Mesenchymal stem cell (in vitro differentiated cells and primary cell): Measurements from ENCODE around the gene TOR4A.

Experiments used
- DNase-seq: peaks from one replicate; pipeline ENCODE4 v3.0.0-alpha.2; 2013
- H2AFZ ChIP-seq: one replicate; pipeline ENCODE4 v1.6.1; 2013; ENCODE audit warnings: low read depth, mild to moderate bottlenecking, control low read depth, inconsistent platforms, low read length, moderate library complexity
- H2AK5ac ChIP-seq: 2 replicates; pipeline ENCODE4 v1.6.1; 2013; ENCODE audit warnings: low read length, moderate library complexity, mild to moderate bottlenecking, inconsistent platforms; ENCODE audit not compliant: severe bottlenecking
- H2BK120ac ChIP-seq: one replicate; pipeline ENCODE4 v1.6.1; 2013; ENCODE audit warnings: low read depth, mild to moderate bottlenecking, inconsistent platforms, low read length, moderate library complexity
- H2BK12ac ChIP-seq, 2 experiments: one replicate each; pipeline ENCODE4 v1.6.1; 2013; ENCODE audit warnings: inconsistent platforms in 2 of 2, low read length in 2 of 2, mild to moderate bottlenecking in 2 of 2, moderate library complexity in 2 of 2, control low read depth in 1 of 2
- H2BK15ac ChIP-seq: one replicate; pipeline ENCODE4 v1.6.1; 2013; ENCODE audit warnings: mild to moderate bottlenecking, low read depth, inconsistent platforms; ENCODE audit not compliant: poor library complexity, severe bottlenecking
- H2BK5ac ChIP-seq: 2 replicates; pipeline ENCODE4 v1.6.1; 2013; ENCODE audit warnings: low read depth, mild to moderate bottlenecking, low read length, control low read depth, inconsistent platforms; ENCODE audit not compliant: poor library complexity, severe bottlenecking
- H3K14ac ChIP-seq, 2 experiments: one replicate each; pipeline ENCODE4 v1.6.1; 2013; ENCODE audit warnings: inconsistent platforms in 2 of 2, low read length in 2 of 2, control low read depth in 1 of 2, mild to moderate bottlenecking in 1 of 2, moderate library complexity in 1 of 2
- H3K18ac ChIP-seq, 2 experiments: one replicate each; pipeline ENCODE4 v1.6.1; 2013; ENCODE audit warnings: inconsistent platforms in 2 of 2, low read length in 2 of 2, control low read depth in 1 of 2, low read depth in 1 of 2, mild to moderate bottlenecking in 1 of 2
- H3K23ac ChIP-seq, 2 experiments: one replicate each; pipeline ENCODE4 v1.6.1; 2013; ENCODE audit warnings: inconsistent platforms in 2 of 2, low read length in 2 of 2, mild to moderate bottlenecking in 2 of 2, moderate library complexity in 2 of 2, control low read depth in 1 of 2
- H3K27ac ChIP-seq: 2 replicates; pipeline ENCODE4 v1.5.1; 2013; ENCODE audit warnings: mild to moderate bottlenecking, moderate library complexity, low read length, control low read depth, inconsistent platforms; ENCODE audit not compliant: poor library complexity, severe bottlenecking
- H3K27me3 ChIP-seq, 2 experiments: 2 replicates each; pipeline versions ENCODE4 v1.6.1 to v1.7.0; 2013; ENCODE audit warnings: low read length in 2 of 2, mild to moderate bottlenecking in 2 of 2, moderate library complexity in 2 of 2, control low read depth in 1 of 2, inconsistent platforms in 1 of 2; ENCODE audit not compliant: control insufficient read depth in 1 of 2, insufficient read depth in 1 of 2
- H3K36me3 ChIP-seq, 2 experiments: 2 replicates each; pipeline versions ENCODE4 v1.6.1 to v1.7.0; 2013; ENCODE audit warnings: low read length in 2 of 2, control low read depth in 1 of 2, inconsistent platforms in 1 of 2, low read depth in 1 of 2, mild to moderate bottlenecking in 1 of 2; ENCODE audit not compliant: insufficient read depth in 2 of 2, control insufficient read depth in 1 of 2
- H3K4ac ChIP-seq, 2 experiments: one replicate each; pipeline ENCODE4 v1.6.1; 2013; ENCODE audit warnings: inconsistent platforms in 2 of 2, low read length in 2 of 2, mild to moderate bottlenecking in 2 of 2, moderate library complexity in 2 of 2, control low read depth in 1 of 2, low read depth in 1 of 2
- H3K4me1 ChIP-seq: 2 replicates; pipeline ENCODE4 v1.6.1; 2013; ENCODE audit warnings: low read depth, low read length, control low read depth; ENCODE audit not compliant: control insufficient read depth, insufficient read depth
- H3K4me2 ChIP-seq: 2 replicates; pipeline ENCODE4 v1.6.1; 2013; ENCODE audit warnings: low read length, mild to moderate bottlenecking, inconsistent platforms; ENCODE audit not compliant: poor library complexity, severe bottlenecking
- H3K4me3 ChIP-seq, 2 experiments: 2 replicates each; pipeline versions ENCODE4 v1.5.1 to v1.7.0; 2013; ENCODE audit warnings: low read length in 2 of 2, mild to moderate bottlenecking in 2 of 2, control low read depth in 1 of 2, low read depth in 1 of 2; ENCODE audit not compliant: insufficient read depth in 1 of 2
- H3K79me1 ChIP-seq: replicated peaks from 2 replicates; pipeline ENCODE4 v1.6.1; 2013; ENCODE audit warnings: mild to moderate bottlenecking, control low read depth, low read length, inconsistent platforms; ENCODE audit not compliant: poor library complexity, severe bottlenecking
- H3K9ac ChIP-seq: 2 replicates; pipeline ENCODE4 v1.7.0; 2013; ENCODE audit warnings: mild to moderate bottlenecking, low read length, moderate library complexity
- H3K9me3 ChIP-seq: 2 replicates; pipeline ENCODE4 v1.7.0; 2013; ENCODE audit warnings: mild to moderate bottlenecking, low read length; ENCODE audit not compliant: control insufficient read depth
- H4K8ac ChIP-seq: one replicate; pipeline ENCODE4 v1.6.1; 2013; ENCODE audit warnings: inconsistent platforms, mild to moderate bottlenecking, low read length, moderate library complexity
- H4K91ac ChIP-seq: one replicate; pipeline ENCODE4 v1.6.1; 2013; ENCODE audit warnings: mild to moderate bottlenecking, low read length, inconsistent platforms
- WGBS: methylation state at CpG from one replicate; pipeline ENCODE4 v1.1.7; 2013; ENCODE audit warnings: mixed read lengths; 5-methylcytosine and 5-hydroxymethylcytosine counted together

TOR4A gene

DNA sequence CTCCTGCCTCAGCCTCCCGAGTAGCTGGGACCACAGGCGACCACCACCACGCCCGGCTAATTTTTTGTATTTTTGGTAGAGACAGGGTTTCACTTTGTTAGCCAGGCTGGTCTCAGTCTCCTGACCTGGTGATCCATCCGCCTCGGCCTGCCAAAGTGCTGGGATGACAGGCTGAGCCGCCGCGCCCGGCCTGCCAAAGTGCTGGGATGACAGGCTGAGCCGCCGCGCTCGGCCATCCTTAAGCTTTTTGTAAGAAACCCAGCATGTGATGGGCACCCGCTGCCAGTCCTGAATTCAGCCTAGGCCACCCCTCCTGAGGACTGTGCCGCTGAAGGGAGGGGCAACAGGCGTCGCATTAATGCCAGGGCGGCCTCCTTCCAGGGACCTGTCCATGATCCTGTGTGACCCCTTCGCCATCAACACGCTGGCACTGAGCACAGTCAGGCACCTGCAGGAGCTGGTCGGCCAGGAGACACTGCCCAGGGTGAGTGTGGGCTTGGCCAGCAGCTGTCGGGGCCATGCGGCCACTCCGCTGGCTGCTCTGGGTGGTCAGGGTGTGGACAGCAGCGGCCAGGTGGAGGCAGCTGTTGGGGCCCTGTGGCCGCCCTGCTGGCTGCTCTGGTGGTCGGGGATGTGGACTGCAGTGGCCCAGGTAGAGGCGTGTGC lies 11.9 kb upstream of the TOR4A start:
- no peak overlapping the region for H2BK120ac ChIP-seq
- H3K4me3 ChIP-seq: no peak overlapping the region
- H4K91ac ChIP-seq: peak overlapping the region; percentile 25
- peak overlapping the region in 1 of 2 experiments; percentile 73 for H2BK12ac ChIP-seq
- H4K8ac ChIP-seq: no peak overlapping the region
- no peak overlapping the region for H3K4ac ChIP-seq
- peak overlapping the region; percentile 12 for H2BK15ac ChIP-seq
- no peak overlapping the region for H3K18ac ChIP-seq
- no peak overlapping the region for H3K4me2 ChIP-seq
- no peak overlapping the region for H2BK5ac ChIP-seq
- WGBS: 96% methylated on average over 29 of the region's 29 CpGs
- no peak overlapping the region for H3K14ac ChIP-seq
- DNase-seq: no peak
- H3K9ac ChIP-seq: no peak overlapping the region
- no peak overlapping the region for H2AFZ ChIP-seq
- H3K9me3 ChIP-seq: no peaks in the 10 kb centered on the region
- H3K23ac ChIP-seq: no peak overlapping the region
- no peak overlapping the region for H2AK5ac ChIP-seq
- H3K4me1 ChIP-seq: peaks cover 21% of the 10 kb centered on the region
- H3K27ac ChIP-seq: no peak overlapping the region
- H3K36me3 ChIP-seq: peaks cover 62 to 79% of the 10 kb centered on the region in 2 experiments
- H3K27me3 ChIP-seq: no peaks in the 10 kb centered on the region
- peaks cover 46% of the 10 kb centered on the region for H3K79me1 ChIP-seq

- H2BK120ac ChIP-seq: no peak overlapping the region
- H4K91ac ChIP-seq: peak overlapping the region; percentile 25
- no peak overlapping the region for H2AFZ ChIP-seq
- no peak overlapping the region for H3K9ac ChIP-seq
- no peak overlapping the region for H3K14ac ChIP-seq
- H2BK15ac ChIP-seq: peak overlapping the region; percentile 12
- H4K8ac ChIP-seq: peak overlapping the region; percentile 24
- no peak overlapping the region for H3K4me3 ChIP-seq
- H3K79me1 ChIP-seq: peaks cover 48% of the 10 kb centered on the region
- DNase-seq: no peak
- H3K4me2 ChIP-seq: no peak overlapping the region
- H3K4ac ChIP-seq: no peak overlapping the region
- H3K27ac ChIP-seq: no peak overlapping the region
- 97% methylated on average over 15 of the region's 15 CpGs for WGBS
- H3K27me3 ChIP-seq: no peaks in the 10 kb centered on the region
- no peak overlapping the region for H3K23ac ChIP-seq
- H2BK5ac ChIP-seq: no peak overlapping the region
- H3K36me3 ChIP-seq: peaks cover 67 to 83% of the 10 kb centered on the region in 2 experiments
- no peak overlapping the region for H2AK5ac ChIP-seq
- no peaks in the 10 kb centered on the region for H3K9me3 ChIP-seq
- H3K4me1 ChIP-seq: peaks cover 23% of the 10 kb centered on the region
- H3K18ac ChIP-seq: no peak overlapping the region
- peak overlapping the region in 1 of 2 experiments; percentile 73 for H2BK12ac ChIP-seq
Measured at GRCh38 chr9:137266162-137266527, 11.4 kb upstream of the TOR4A start.

- peak overlapping the region; percentile 69 to 75 for H2BK12ac ChIP-seq
- no peaks in the 10 kb centered on the region for H3K27me3 ChIP-seq
- H4K8ac ChIP-seq: peak overlapping the region; percentile 46
- no peaks in the 10 kb centered on the region for H3K9me3 ChIP-seq
- peak overlapping the region; percentile 57 for H4K91ac ChIP-seq
- peak overlapping the region in 1 of 2 experiments; percentile 47 for H3K14ac ChIP-seq
- H2BK120ac ChIP-seq: peak overlapping the region; percentile 66
- no peak overlapping the region for H3K9ac ChIP-seq
- H2AFZ ChIP-seq: no peak overlapping the region
- H3K4ac ChIP-seq: peak overlapping the region in 1 of 2 experiments; percentile 37
- H3K4me1 ChIP-seq: peaks cover 21% of the 10 kb centered on the region
- H3K36me3 ChIP-seq: peaks cover 70 to 86% of the 10 kb centered on the region in 2 experiments
- WGBS: 94% methylated on average over 32 of the region's 34 CpGs
- H2BK15ac ChIP-seq: peak overlapping the region; percentile 12
- H3K4me2 ChIP-seq: no peak overlapping the region
- H3K18ac ChIP-seq: peak overlapping the region; percentile 9 to 37
- H3K4me3 ChIP-seq: no peak overlapping the region
- no peak overlapping the region for H2BK5ac ChIP-seq
- DNase-seq: no peak
- H2AK5ac ChIP-seq: no peak overlapping the region
- peaks cover 45% of the 10 kb centered on the region for H3K79me1 ChIP-seq
- no peak overlapping the region for H3K27ac ChIP-seq
- no peak overlapping the region for H3K23ac ChIP-seq
Measured at GRCh38 chr9:137266585-137267453, 10.7 kb upstream of the TOR4A start.

DNA sequence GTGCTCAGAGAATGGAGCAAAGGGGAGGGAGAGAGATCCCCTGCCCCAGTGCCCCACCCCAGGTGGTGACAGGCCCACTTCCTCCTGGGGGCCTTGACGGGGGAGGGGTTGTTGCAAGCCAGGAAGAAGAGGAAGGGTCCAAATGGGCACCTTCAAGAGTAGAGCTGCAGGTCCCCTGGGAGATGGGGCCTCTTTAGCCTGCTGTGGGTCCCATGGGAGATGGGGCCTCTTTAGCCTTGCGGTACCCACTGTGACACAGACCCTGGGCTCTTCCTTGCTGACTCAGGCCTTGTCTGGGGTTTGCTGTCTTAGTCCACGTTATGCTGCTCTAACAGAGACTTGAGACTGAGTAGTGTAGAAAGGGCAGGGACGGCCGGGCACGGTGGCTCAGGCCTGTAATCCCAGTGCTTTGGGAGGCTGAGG lies 9.6 kb upstream of the TOR4A start:
- peak overlapping the region; percentile 27 to 45 for H3K4ac ChIP-seq
- H3K23ac ChIP-seq: peak overlapping the region in 1 of 2 experiments; percentile 54
- H2BK120ac ChIP-seq: peak overlapping the region; percentile 91
- no peaks in the 10 kb centered on the region for H3K9me3 ChIP-seq
- peak overlapping the region in 1 of 2 experiments; percentile 23 for H3K14ac ChIP-seq
- H2AFZ ChIP-seq: no peak overlapping the region
- peak overlapping the region; percentile 30 for H2BK15ac ChIP-seq
- H4K91ac ChIP-seq: peak overlapping the region; percentile 79
- peak; percentile 79 for DNase-seq
- H2BK12ac ChIP-seq: peak overlapping the region; percentile 65 to 95
- no peak overlapping the region for H2AK5ac ChIP-seq
- H3K79me1 ChIP-seq: peaks cover 49% of the 10 kb centered on the region
- peak overlapping the region; percentile 88 for H4K8ac ChIP-seq
- no peak overlapping the region for H3K9ac ChIP-seq
- no peaks in the 10 kb centered on the region for H3K27me3 ChIP-seq
- peak overlapping the region; percentile 23 to 94 for H3K18ac ChIP-seq
- H3K27ac ChIP-seq: no peak overlapping the region
- 59% methylated on average over 6 of the region's 6 CpGs for WGBS
- H3K4me1 ChIP-seq: peaks cover 19% of the 10 kb centered on the region
- H3K4me3 ChIP-seq: no peak overlapping the region
- no peak overlapping the region for H2BK5ac ChIP-seq
- H3K4me2 ChIP-seq: no peak overlapping the region
- H3K36me3 ChIP-seq: peaks cover 79 to 91% of the 10 kb centered on the region in 2 experiments
